Fibroblast of the aortic adventitia (primary cell): ENCODE data around the gene DNAJB4. TPM values are rescaled to one million over a fixed set of nuclear protein-coding genes. Genes with fewer than 3 reads are reported as not detected.
"Not testable (repeated sequence)": the region's sequence is repeated elsewhere in the genome, so short reads cannot be mapped to it uniquely, and the experiment has no call there.

Experiments
- DNase-seq: peaks from one replicate; pipeline ENCODE4 v3.0.0-alpha.2; 2010; ENCODE audit warnings: low read depth
- H3K4me3 ChIP-seq: 2 replicates; pipeline ENCODE4 v1.5.1; 2011; ENCODE audit warnings: low read depth, mild to moderate bottlenecking, control low read depth, low read length, moderate library complexity
- total RNA-seq: library from RNA; depleted of rRNA; stranded (reverse); fragments of >200 nt; gene quantifications from 2 replicates; pipeline ENCODE4 v1.2.3, GENCODE V29; 2012; ENCODE audit warnings: low replicate concordance
- TF ChIP-seq, protein P1 (sequence below): IDR thresholded peaks from 2 replicates; pipeline ENCODE4 v1.5.1; 2011; ENCODE audit warnings: mild to moderate bottlenecking, low read length, control low read depth, inconsistent platforms; ENCODE audit not compliant: insufficient read depth

The DNAJB4 gene
- total RNA-seq, 1 donor = 42.0 TPM

GRCh38 chr1:78015148-78015547, 10.4 kb downstream of the DNAJB4 start:
- DNase-seq = no peak
- TF ChIP-seq, protein P1, sequence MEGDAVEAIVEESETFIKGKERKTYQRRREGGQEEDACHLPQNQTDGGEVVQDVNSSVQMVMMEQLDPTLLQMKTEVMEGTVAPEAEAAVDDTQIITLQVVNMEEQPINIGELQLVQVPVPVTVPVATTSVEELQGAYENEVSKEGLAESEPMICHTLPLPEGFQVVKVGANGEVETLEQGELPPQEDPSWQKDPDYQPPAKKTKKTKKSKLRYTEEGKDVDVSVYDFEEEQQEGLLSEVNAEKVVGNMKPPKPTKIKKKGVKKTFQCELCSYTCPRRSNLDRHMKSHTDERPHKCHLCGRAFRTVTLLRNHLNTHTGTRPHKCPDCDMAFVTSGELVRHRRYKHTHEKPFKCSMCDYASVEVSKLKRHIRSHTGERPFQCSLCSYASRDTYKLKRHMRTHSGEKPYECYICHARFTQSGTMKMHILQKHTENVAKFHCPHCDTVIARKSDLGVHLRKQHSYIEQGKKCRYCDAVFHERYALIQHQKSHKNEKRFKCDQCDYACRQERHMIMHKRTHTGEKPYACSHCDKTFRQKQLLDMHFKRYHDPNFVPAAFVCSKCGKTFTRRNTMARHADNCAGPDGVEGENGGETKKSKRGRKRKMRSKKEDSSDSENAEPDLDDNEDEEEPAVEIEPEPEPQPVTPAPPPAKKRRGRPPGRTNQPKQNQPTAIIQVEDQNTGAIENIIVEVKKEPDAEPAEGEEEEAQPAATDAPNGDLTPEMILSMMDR = no peak
- H3K4me3 ChIP-seq = no peak overlapping the region

DNA sequence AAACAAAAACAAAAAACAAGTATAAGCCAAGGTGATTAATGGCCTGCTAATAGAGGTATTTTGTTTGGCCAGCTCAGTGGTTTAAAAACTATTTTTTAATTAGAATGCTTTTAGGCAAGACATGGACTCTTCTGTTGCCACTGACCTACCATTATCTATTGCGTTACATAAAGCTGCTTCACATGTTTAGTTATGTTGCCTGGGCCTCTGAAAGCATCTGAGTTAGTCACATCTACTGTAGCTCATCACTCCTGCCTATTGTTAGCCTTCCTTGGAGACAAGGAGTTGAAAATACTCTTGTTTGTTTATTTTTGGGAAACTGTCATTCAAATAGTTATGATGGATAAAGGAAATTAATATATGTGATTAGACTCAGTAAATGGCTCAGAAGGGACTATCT, 14.3 kb downstream of the DNAJB4 start:
- no peak for DNase-seq
- TF ChIP-seq, protein P1 = no peak

DNA sequence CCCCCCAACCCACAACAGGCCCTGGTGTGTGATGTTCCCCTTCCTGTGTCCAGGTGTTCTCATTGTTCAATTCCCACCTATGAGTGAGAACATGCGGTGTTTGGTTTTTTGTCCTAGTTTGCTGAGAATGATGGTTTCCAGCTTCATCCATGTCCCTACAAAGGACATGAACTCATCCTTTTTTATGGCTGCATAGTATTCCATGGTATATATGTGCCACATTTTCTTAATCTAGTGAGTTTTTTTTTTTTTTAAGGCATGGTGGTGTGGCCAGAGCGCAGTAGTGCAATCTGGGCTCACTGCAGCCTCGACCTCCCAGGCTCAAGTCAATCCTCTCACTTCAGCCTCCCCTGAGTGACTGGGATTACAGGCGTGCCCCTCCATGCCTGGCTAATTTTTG, 16.4 kb downstream of the DNAJB4 start:
- not testable (repeated sequence) for H3K4me3 ChIP-seq, DNase-seq

More for the DNA sequence above, 14.3 kb downstream of the DNAJB4 start:
- H3K4me3 ChIP-seq = no peak overlapping the region

DNA sequence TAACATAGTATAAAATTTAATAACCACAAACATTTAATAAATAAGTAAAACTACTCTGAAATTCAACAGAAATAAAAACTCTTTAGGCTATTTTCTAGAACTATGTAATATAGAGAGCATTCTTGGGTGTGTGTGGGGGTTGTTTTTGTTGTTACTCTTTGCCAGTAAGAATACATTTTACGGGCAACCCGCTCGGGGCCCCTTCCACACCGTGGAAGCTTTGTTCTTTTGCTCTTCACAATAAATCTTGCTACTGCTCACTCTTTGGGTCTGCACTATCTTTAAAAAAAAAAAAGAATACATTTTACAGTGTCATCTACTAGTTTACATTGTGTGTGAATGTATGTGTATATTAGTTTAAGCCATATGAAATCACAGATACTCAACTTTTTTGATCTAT, 25.1 kb downstream of the DNAJB4 start:
- H3K4me3 ChIP-seq = no peak overlapping the region
- TF ChIP-seq, protein P1 = no peak
- no peak for DNase-seq

GRCh38 chr1:78032996-78033796, 28.5 kb downstream of the DNAJB4 start:
- no peak overlapping the region for H3K4me3 ChIP-seq
- TF ChIP-seq, protein P1 = no peak
- DNase-seq = peak; percentile 36

- DNase-seq = no peak
- TF ChIP-seq, protein P1 = no peak
Measured at GRCh38 chr1:78033797-78034172, 29.0 kb downstream of the DNAJB4 start.

GRCh38 chr1:78035121-78035520, 30.4 kb downstream of the DNAJB4 start:
- H3K4me3 ChIP-seq = no peak overlapping the region
- DNase-seq = no peak
- TF ChIP-seq, protein P1 = no peak

More at GRCh38 chr1:78033797-78034172, 29.0 kb downstream of the DNAJB4 start:
- H3K4me3 ChIP-seq = no peak overlapping the region
